Progenitor cell of endocrine pancreas (in vitro differentiated cells): ENCODE data around the gene PPP1R12A. TPM values are rescaled to one million over a fixed set of nuclear protein-coding genes. Genes with fewer than 3 reads are reported as not detected.

ENCODE experiments used
- DNase-seq: peaks from one replicate; pipeline ENCODE4 v3.0.0; 2021; ENCODE audit warnings: low spot score; ENCODE audit not compliant: unreplicated experiment
- H3K27ac Mint-ChIP-seq: 2 replicates; pipeline ENCODE4 v1.8.0; 2021; ENCODE audit warnings: mild to moderate bottlenecking, moderate library complexity, mixed read lengths
- H3K27me3 Mint-ChIP-seq: 2 replicates; pipeline ENCODE4 v1.8.0; 2021; ENCODE audit warnings: mixed read lengths
- H3K36me3 Mint-ChIP-seq: 2 replicates; pipeline ENCODE4 v1.8.0; 2022; ENCODE audit warnings: mixed read lengths; ENCODE audit not compliant: insufficient read depth
- H3K4me1 Mint-ChIP-seq: 2 replicates; pipeline ENCODE4 v1.8.0; 2021; ENCODE audit warnings: low read depth, mixed read lengths
- H3K4me3 Mint-ChIP-seq: 2 replicates; pipeline ENCODE4 v1.8.0; 2021; ENCODE audit warnings: low read depth, mild to moderate bottlenecking, moderate library complexity, mixed read lengths
- H3K9me3 Mint-ChIP-seq: 2 replicates; pipeline ENCODE4 v1.8.0; 2021; ENCODE audit warnings: low read depth, mixed read lengths
- total RNA-seq: library from RNA; stranded (reverse); gene quantifications from 2 replicates; pipeline ENCODE4 v1.2.1, GENCODE V29; 2021
- TF ChIP-seq, protein P1 (sequence below): fragments of 200-600 bp; sonication (generic); IDR thresholded peaks from one replicate; pipeline ENCODE4 v1.5.0; 2021; ENCODE audit warnings: antibody characterized with exemption, mild to moderate bottlenecking; ENCODE audit not compliant: unreplicated experiment

The PPP1R12A gene
- total RNA-seq, 1 donor from 2014 or later = 73.2 TPM

GRCh38 chr12:79778802-79779448 lies 156.0 kb downstream of the PPP1R12A start:
- no peak for DNase-seq
- Mint-ChIP-seq H3K4me1 (peaks cover 3% of the 10 kb centered on the region), H3K9me3 (no peaks in the 10 kb centered on the region), H3K4me3 (no peak overlapping the region), H3K27me3 (no peaks in the 10 kb centered on the region), H3K27ac (peak overlapping the region; percentile 9), H3K36me3 (peaks cover 4% of the 10 kb centered on the region)
- TF ChIP-seq, protein P1, sequence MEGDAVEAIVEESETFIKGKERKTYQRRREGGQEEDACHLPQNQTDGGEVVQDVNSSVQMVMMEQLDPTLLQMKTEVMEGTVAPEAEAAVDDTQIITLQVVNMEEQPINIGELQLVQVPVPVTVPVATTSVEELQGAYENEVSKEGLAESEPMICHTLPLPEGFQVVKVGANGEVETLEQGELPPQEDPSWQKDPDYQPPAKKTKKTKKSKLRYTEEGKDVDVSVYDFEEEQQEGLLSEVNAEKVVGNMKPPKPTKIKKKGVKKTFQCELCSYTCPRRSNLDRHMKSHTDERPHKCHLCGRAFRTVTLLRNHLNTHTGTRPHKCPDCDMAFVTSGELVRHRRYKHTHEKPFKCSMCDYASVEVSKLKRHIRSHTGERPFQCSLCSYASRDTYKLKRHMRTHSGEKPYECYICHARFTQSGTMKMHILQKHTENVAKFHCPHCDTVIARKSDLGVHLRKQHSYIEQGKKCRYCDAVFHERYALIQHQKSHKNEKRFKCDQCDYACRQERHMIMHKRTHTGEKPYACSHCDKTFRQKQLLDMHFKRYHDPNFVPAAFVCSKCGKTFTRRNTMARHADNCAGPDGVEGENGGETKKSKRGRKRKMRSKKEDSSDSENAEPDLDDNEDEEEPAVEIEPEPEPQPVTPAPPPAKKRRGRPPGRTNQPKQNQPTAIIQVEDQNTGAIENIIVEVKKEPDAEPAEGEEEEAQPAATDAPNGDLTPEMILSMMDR = no peak

GRCh38 chr12:79776111-79776510 lies 158.8 kb downstream of the PPP1R12A start:
- TF ChIP-seq, protein P1 = no peak
- peaks cover 4% of the 10 kb centered on the region for H3K36me3 Mint-ChIP-seq
- no peaks in the 10 kb centered on the region for H3K9me3 Mint-ChIP-seq
- DNase-seq = no peak
- no peak overlapping the region for H3K4me3 Mint-ChIP-seq
- H3K4me1 Mint-ChIP-seq = peaks cover 3% of the 10 kb centered on the region
- H3K27ac Mint-ChIP-seq = no peak overlapping the region
- H3K27me3 Mint-ChIP-seq = no peaks in the 10 kb centered on the region

- no peak overlapping the region for H3K27ac Mint-ChIP-seq
- no peak overlapping the region for H3K4me3 Mint-ChIP-seq
- peaks cover 3% of the 10 kb centered on the region for H3K4me1 Mint-ChIP-seq
- no peak for DNase-seq
- H3K27me3 Mint-ChIP-seq = no peaks in the 10 kb centered on the region
- H3K36me3 Mint-ChIP-seq = peaks cover 6% of the 10 kb centered on the region
- TF ChIP-seq, protein P1 = no peak
- H3K9me3 Mint-ChIP-seq = no peaks in the 10 kb centered on the region
These were observed 159.4 kb downstream of the PPP1R12A start for GRCh38 chr12:79775355-79776027.

DNA sequence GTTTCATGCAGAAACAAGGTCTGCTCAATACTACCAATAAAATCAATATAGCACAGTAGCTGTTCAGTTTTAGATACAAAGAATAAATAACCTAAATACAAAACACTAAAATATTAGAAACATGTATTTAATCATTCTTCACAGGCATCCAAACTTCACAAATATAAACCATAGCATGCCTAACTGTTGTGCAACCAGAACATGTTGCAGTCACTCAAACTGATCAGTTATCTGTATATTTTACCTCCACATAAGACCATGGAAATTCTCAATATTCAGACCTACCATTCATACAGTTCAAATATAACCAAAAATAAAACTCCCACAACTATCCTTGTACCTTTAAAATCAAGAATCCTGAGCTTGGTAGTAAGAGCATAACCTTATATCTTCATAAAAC lies 161.0 kb downstream of the PPP1R12A start:
- H3K4me3 Mint-ChIP-seq = no peak overlapping the region
- no peak for DNase-seq
- H3K9me3 Mint-ChIP-seq = no peaks in the 10 kb centered on the region
- no peaks in the 10 kb centered on the region for H3K27me3 Mint-ChIP-seq
- peaks cover 6% of the 10 kb centered on the region for H3K36me3 Mint-ChIP-seq
- no peaks in the 10 kb centered on the region for H3K4me1 Mint-ChIP-seq
- H3K27ac Mint-ChIP-seq = no peak overlapping the region
- TF ChIP-seq, protein P1 = no peak

- Mint-ChIP-seq H3K27ac (no peak overlapping the region), H3K9me3 (no peaks in the 10 kb centered on the region), H3K27me3 (no peaks in the 10 kb centered on the region), H3K36me3 (peaks cover 4% of the 10 kb centered on the region), H3K4me3 (no peak overlapping the region), H3K4me1 (no peaks in the 10 kb centered on the region)
- DNase-seq = no peak
- TF ChIP-seq, protein P1 = no peak
These were observed 164.9 kb downstream of the PPP1R12A start for GRCh38 chr12:79769860-79770485.
